ENCODE results near the gene SLC17A2. TPM values are rescaled to one million over a fixed set of nuclear protein-coding genes. Genes with fewer than 3 reads are reported as not detected.

The SLC17A2 gene
- total RNA-seq, 1 donor from 2014 or later: not detected

DNA sequence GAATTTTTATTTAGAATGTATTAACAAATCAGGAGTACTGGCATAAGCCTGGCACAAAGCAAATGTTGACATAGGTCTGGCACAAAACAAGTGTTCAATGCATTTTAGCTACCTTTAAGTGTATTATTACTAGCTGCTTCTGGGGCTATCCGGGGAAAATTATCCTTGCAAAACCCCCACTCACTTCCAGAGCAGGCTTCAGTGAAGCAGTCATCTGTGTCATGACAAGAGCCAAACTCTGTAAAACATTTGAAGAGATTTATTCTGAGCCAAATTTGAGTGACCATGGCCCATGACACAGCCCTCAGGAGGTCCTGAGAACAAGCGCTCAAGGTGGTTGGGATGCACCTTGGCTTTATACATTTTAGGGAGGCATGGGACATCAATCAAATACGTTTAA is 25.7 kb upstream of the SLC17A2 start:
- H3K27me3 ChIP-seq: no peaks in the 10 kb centered on the region
- no peaks in the 10 kb centered on the region for H3K9me3 ChIP-seq
- intact Hi-C loops (cut with DNase I): no loop called here
- DNase-seq (ENCODE audit: low spot score in 2 of 2): no peak
- TF ChIP-seq, protein P1, sequence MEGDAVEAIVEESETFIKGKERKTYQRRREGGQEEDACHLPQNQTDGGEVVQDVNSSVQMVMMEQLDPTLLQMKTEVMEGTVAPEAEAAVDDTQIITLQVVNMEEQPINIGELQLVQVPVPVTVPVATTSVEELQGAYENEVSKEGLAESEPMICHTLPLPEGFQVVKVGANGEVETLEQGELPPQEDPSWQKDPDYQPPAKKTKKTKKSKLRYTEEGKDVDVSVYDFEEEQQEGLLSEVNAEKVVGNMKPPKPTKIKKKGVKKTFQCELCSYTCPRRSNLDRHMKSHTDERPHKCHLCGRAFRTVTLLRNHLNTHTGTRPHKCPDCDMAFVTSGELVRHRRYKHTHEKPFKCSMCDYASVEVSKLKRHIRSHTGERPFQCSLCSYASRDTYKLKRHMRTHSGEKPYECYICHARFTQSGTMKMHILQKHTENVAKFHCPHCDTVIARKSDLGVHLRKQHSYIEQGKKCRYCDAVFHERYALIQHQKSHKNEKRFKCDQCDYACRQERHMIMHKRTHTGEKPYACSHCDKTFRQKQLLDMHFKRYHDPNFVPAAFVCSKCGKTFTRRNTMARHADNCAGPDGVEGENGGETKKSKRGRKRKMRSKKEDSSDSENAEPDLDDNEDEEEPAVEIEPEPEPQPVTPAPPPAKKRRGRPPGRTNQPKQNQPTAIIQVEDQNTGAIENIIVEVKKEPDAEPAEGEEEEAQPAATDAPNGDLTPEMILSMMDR (IDR thresholded peaks at IDR 0.05): no peak
- H3K4me1 ChIP-seq: no peaks in the 10 kb centered on the region
- no peak overlapping the region for H3K4me3 ChIP-seq
- no peak overlapping the region for H3K27ac ChIP-seq
- H3K36me3 ChIP-seq: no peaks in the 10 kb centered on the region

DNA sequence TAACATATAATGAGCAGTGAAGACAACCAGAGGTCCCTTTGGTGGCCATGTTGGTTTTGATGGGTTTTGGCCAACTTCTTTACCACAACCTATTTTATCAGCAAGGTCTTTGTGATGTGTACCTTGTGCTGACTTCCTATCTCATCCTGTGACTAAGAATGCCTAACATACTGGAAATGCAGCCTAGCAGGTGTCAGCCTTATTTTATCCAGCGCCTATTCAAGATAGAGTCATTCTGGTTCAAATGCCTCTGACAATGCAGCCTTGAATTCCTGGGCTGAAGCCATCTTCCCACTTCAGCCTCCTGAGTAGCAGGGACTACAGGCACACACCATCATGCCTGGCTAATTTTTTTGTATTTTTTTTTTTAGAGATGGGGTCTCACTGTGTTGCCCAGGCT is 24.3 kb upstream of the SLC17A2 start:
- no peaks in the 10 kb centered on the region for H3K4me1 ChIP-seq
- intact Hi-C loops (cut with DNase I): no loop called here
- no peaks in the 10 kb centered on the region for H3K36me3 ChIP-seq
- DNase-seq (ENCODE audit: low spot score in 2 of 2): no peak
- no peaks in the 10 kb centered on the region for H3K27me3 ChIP-seq
- H3K27ac ChIP-seq: no peak overlapping the region
- no peak overlapping the region for H3K4me3 ChIP-seq
- TF ChIP-seq, protein P1 (IDR thresholded peaks at IDR 0.05): no peak
- H3K9me3 ChIP-seq: no peaks in the 10 kb centered on the region

DNA sequence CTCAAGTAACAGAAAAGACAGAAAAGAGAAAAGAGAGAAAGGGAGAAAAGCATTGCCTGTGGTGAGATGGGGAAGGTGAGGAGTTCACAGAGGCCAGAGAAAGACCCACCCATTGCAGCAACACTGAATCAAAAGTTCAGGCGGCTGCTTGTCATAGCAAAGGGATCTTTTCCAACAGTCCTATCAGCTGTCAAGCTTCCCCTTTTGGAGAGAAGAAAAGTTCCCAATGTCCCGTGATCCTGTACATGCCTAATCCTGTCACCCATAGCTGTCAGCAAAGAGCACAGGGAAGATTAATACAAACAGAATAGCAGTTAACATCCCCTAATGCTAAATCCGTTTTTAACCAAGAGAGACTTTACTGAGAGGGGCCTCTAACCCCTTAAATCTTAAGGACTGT is 23.2 kb upstream of the SLC17A2 start:
- DNase-seq (ENCODE audit: low spot score in 2 of 2): no peak
- intact Hi-C loops (cut with DNase I): no loop called here
- TF ChIP-seq, protein P1 (IDR thresholded peaks at IDR 0.05): no peak

DNA sequence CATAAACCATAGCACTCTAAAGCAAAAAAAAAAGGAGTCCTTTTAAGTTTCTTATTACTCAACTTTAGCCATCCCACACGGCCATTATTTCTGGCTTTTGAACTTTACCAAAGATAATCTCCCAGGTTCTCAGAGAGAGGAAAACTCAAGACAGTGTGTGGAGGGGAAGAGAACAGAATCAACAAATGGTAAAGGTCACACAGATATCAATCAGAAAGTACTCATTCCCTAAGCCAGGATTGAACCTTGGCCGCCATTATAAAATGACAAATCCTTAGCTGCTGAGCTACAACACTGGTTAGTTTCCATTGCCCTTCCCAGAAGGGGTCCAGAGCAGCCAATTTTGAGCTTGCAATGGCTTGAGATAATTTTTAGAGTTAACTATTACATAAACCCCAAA is 22.0 kb upstream of the SLC17A2 start:
- TF ChIP-seq, protein P1 (IDR thresholded peaks at IDR 0.05): no peak
- no peak for DNase-seq (ENCODE audit: low spot score in 2 of 2)
- H3K4me3 ChIP-seq: no peak overlapping the region
- intact Hi-C loops (cut with DNase I): no loop called here
- H3K4me1 ChIP-seq: no peaks in the 10 kb centered on the region
- H3K9me3 ChIP-seq: no peaks in the 10 kb centered on the region
- H3K27ac ChIP-seq: no peak overlapping the region
- no peaks in the 10 kb centered on the region for H3K36me3 ChIP-seq
- H3K27me3 ChIP-seq: no peaks in the 10 kb centered on the region

More for the DNA sequence above, 23.2 kb upstream of the SLC17A2 start:
- no peak overlapping the region for H3K4me3 ChIP-seq
- H3K4me1 ChIP-seq: no peaks in the 10 kb centered on the region
- no peaks in the 10 kb centered on the region for H3K9me3 ChIP-seq
- no peak overlapping the region for H3K27ac ChIP-seq
- H3K27me3 ChIP-seq: no peaks in the 10 kb centered on the region
- no peaks in the 10 kb centered on the region for H3K36me3 ChIP-seq

DNA sequence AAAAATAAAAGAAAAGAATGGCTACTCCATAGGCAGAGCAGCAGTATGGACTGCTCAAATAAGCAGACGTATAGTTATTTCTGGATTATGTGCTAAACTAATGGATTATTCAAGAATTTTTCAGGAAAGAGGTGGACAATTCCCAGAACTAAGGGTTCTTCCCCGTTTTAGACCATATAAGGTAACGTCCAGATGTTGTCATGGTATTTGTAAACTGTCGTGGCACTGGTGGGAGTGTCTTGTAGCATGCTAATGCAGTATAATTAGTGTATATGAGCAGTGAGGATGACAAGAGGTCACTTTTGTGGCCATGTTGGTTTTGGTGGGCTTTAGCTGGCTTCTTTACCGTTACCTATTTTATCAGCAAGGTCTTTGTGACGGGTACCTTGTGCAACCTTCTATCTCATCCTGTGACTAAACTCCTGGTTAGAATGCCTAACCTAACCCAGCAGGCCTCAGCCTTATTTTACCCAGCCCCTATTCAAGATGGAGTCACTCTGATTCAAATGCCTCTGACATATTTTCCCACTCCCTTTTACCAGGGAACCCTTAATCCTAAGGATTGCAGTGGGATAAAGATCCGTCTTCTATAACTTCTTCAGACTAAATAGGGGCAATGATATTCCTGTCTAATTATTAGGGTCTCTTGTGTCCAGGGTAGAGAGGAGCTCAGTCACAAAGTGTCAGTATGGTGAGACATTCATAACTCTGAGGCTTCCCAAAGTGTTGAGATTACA is 21.0 kb upstream of the SLC17A2 start:
- Histone ChIP-seq H3K9me3 (no peaks in the 10 kb centered on the region), H3K4me3 (no peak overlapping the region)

More for the DNA sequence above, 21.0 kb upstream of the SLC17A2 start:
- intact Hi-C loops (cut with DNase I): no loop called here
- Histone ChIP-seq H3K4me1 (no peaks in the 10 kb centered on the region), H3K27ac (no peak overlapping the region), H3K27me3 (no peaks in the 10 kb centered on the region), H3K36me3 (no peaks in the 10 kb centered on the region)
- no peak for DNase-seq (ENCODE audit: low spot score in 2 of 2)
- TF ChIP-seq, protein P1 (IDR thresholded peaks at IDR 0.05): no peak

Measured in ascending aorta (tissue), 2 donors.